Esophagus squamous epithelium (tissue), 5 donors: ENCODE measurements around the gene SDK2. TPM values are rescaled to one million over a fixed set of nuclear protein-coding genes. Genes with fewer than 3 reads are reported as not detected.

Experiments
- DNase-seq: peaks from one replicate; lab custom pipeline; 2025; lab: John Stamatoyannopoulos, UW
- H3K27ac ChIP-seq, 4 donors: fragments of 200-600 bp; sonication (generic); one replicate each; pipeline ENCODE4 v1.5.1; 2016 to 2019; ENCODE audit warnings: mild to moderate bottlenecking in 1 of 4
- H3K27me3 ChIP-seq, 4 donors: fragments of 200-600 bp; sonication (generic); 1 replicate in 3 of 4; 2 replicates in 1 of 4; pipeline versions ENCODE4 v1.5.1 to v1.6.0; 2017 to 2021; ENCODE audit warnings: antibody characterized with exemption in 1 of 4
- H3K36me3 ChIP-seq, 3 donors: fragments of 200-600 bp; sonication (generic); one replicate each; pipeline ENCODE4 v1.5.1; 2016 to 2019
- H3K4me1 ChIP-seq, 3 donors: fragments of 200-600 bp; sonication (generic); one replicate each; pipeline ENCODE4 v1.5.1; 2017 to 2019
- H3K4me3 ChIP-seq, 4 donors: fragments of 200-600 bp; sonication (generic); 1 replicate in 3 of 4; 2 replicates in 1 of 4; pipeline ENCODE4 v1.5.1; 2016 to 2019; ENCODE audit warnings: mild to moderate bottlenecking in 2 of 4, moderate library complexity in 1 of 4
- H3K9me3 ChIP-seq, 3 donors: fragments of 200-600 bp; sonication (generic); one replicate each; pipeline ENCODE4 v1.5.1; 2016 to 2019
- POLR2A ChIP-seq, 4 donors: fragments of 450-650 bp; IDR thresholded peaks; one replicate each; pipeline ENCODE4 v1.6.1; 2017; ENCODE audit warnings: antibody characterized with exemption in 4 of 4, mild to moderate bottlenecking in 4 of 4, moderate library complexity in 3 of 4
- WGBS, 2 donors: methylation state at CpG; one replicate each; pipeline ENCODE4 v1.1.5; 2018; 5-methylcytosine and 5-hydroxymethylcytosine counted together
- intact Hi-C: fragments of 100-400 bp; cut with DNase I; formaldehyde crosslinking; loops from one replicate; pipeline ENCODE4 v1.15.0; 2022
- total RNA-seq, 4 donors: library from RNA; depleted of rRNA; stranded (reverse); fragments of >200 nt; gene quantifications; one replicate each; pipeline ENCODE4 v1.1.0, GENCODE V29; 2016
- TF ChIP-seq, protein P1 (sequence below), 6 experiments: fragments of 450-650 bp in 4 of 6; fragments of 200-600 bp in 2 of 6; sonication (generic) in 2 of 6; IDR thresholded peaks; one replicate each; pipeline ENCODE4 v1.5.1; 2016 to 2019; ENCODE audit warnings: antibody characterized with exemption in 6 of 6, mild to moderate bottlenecking in 4 of 6, moderate library complexity in 4 of 6
- donor health status: DM: yes; HTN: yes; CAD: no.

Gene SDK2
- total RNA-seq, 4 donors from 2014 or later, result 1.7 to 5.5 (median 2.4) TPM

DNA sequence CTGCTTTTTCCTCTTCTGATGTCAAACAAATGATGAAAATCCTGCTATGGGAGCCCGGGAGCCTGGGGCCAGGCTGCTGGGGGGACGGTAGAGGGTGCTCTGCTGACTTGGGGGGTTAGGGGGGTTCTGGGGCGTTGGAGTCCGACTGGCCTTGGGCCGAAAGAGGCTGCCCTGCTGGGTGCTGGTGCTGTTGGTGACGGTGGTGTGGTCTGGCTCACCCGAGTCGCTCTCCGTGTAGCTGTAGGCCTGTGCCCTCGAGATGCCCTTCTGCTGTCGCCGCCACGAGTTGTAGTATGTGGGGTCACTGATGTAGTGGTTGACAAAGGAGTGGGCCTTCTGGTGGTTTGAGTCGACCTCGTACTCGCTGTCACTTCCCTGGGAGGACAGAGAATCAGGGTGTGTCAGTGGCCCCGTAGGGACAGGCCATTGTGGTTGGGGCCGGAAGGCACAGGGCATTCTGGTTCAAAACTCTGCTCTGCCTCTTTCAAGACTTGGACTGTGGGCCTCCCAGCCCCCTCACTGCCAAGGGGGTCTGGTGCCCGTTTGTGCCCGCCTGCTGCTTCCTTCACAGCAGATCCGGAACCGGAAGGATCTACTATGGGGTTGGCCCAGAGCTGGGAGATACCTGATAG is 305.6 kb downstream of the SDK2 start:
- no peaks in the 10 kb centered on the region for H3K9me3 ChIP-seq
- no peaks in the 10 kb centered on the region for H3K36me3 ChIP-seq
- WGBS, 2 donors, result 72 to 80% methylated on average over 3 to 6 of the region's 22 CpGs
- H3K4me1 ChIP-seq, result peaks cover 35 to 96% (median 75%) of the 10 kb centered on the region in 3 donors
- H3K27ac ChIP-seq, result peak overlapping the region; percentile 56 to 92 (median 88)
- peaks cover 0 to 8% (median 0%) of the 10 kb centered on the region in 4 donors for H3K27me3 ChIP-seq
- no peak for TF ChIP-seq POLR2A (IDR thresholded peaks at IDR 0.05)
- DNase-seq, result no peak
- peak overlapping the region in 1 of 4 donors; percentile 35 for H3K4me3 ChIP-seq
- intact Hi-C loops, result no loop called here

DNA sequence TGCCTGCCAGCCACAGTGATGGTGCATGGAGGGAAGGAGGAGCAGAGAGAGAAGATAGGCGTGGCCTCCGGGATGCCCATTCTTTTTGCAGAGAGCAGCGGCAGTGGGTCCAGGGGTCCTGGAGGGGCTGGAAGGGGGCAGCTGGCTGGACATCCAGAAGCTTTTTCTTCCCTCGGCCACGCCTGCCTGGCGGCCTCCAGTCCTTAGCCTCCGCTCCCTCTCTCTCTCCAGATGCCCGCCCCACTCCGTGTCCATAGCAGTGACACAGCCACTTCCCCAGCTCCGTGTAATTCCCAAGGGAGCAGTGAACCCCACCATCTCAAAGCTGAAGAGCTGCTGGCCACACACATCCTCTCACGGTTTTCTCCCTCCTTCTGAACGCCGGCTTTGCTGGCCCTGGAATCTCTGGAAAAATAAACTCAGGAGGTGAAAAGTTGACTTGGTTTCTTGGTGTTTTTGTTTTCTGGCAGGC is 306.2 kb downstream of the SDK2 start:
- TF ChIP-seq, protein P1, sequence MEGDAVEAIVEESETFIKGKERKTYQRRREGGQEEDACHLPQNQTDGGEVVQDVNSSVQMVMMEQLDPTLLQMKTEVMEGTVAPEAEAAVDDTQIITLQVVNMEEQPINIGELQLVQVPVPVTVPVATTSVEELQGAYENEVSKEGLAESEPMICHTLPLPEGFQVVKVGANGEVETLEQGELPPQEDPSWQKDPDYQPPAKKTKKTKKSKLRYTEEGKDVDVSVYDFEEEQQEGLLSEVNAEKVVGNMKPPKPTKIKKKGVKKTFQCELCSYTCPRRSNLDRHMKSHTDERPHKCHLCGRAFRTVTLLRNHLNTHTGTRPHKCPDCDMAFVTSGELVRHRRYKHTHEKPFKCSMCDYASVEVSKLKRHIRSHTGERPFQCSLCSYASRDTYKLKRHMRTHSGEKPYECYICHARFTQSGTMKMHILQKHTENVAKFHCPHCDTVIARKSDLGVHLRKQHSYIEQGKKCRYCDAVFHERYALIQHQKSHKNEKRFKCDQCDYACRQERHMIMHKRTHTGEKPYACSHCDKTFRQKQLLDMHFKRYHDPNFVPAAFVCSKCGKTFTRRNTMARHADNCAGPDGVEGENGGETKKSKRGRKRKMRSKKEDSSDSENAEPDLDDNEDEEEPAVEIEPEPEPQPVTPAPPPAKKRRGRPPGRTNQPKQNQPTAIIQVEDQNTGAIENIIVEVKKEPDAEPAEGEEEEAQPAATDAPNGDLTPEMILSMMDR (IDR thresholded peaks at IDR 0.05), result no peak
- no peak for TF ChIP-seq POLR2A (IDR thresholded peaks at IDR 0.05)
- Histone ChIP-seq H3K9me3 (no peaks in the 10 kb centered on the region), H3K36me3 (no peaks in the 10 kb centered on the region), H3K4me3 (peak overlapping the region in 1 of 4 donors; percentile 35), H3K4me1 (peaks cover 34 to 95% (median 71%) of the 10 kb centered on the region in 3 donors), H3K27me3 (peaks cover 0 to 2% (median 0%) of the 10 kb centered on the region in 4 donors), H3K27ac (peak overlapping the region; percentile 56 to 92 (median 88))
- intact Hi-C loops, result no loop called here
- DNase-seq, result no peak
- 61 to 73% methylated on average over 13 of the region's 13 CpGs for WGBS, 2 donors

- no peaks in the 10 kb centered on the region for H3K27me3 ChIP-seq
- intact Hi-C loops, result no loop called here
- peak overlapping the region; percentile 75 to 92 (median 88) for H3K27ac ChIP-seq
- TF ChIP-seq, protein P1 (IDR thresholded peaks at IDR 0.05), result no peak
- no peak for TF ChIP-seq POLR2A (IDR thresholded peaks at IDR 0.05)
- H3K9me3 ChIP-seq, result no peaks in the 10 kb centered on the region
- no peaks in the 10 kb centered on the region for H3K36me3 ChIP-seq
- no peak for DNase-seq
- whole genome bisulfite sequencing, 2 donors, result 86 to 94% methylated on average over 3 to 4 of the region's 4 CpGs
- no peak overlapping the region for H3K4me3 ChIP-seq
- H3K4me1 ChIP-seq, result peaks cover 27 to 88% (median 63%) of the 10 kb centered on the region in 3 donors
Measured at GRCh38 chr17:73337330-73337710, 306.9 kb downstream of the SDK2 start.

- intact Hi-C loops, result no loop called here
- peak overlapping the region; percentile 75 to 92 (median 88) for H3K27ac ChIP-seq
- H3K9me3 ChIP-seq, result no peaks in the 10 kb centered on the region
- no peak for DNase-seq
- 70 to 79% methylated on average over 4 to 10 of the region's 13 CpGs for whole genome bisulfite sequencing, 2 donors
- H3K27me3 ChIP-seq, result no peaks in the 10 kb centered on the region
- no peaks in the 10 kb centered on the region for H3K36me3 ChIP-seq
- TF ChIP-seq, protein P1 (IDR thresholded peaks at IDR 0.05), result no peak
- TF ChIP-seq POLR2A (IDR thresholded peaks at IDR 0.05), result no peak
- no peak overlapping the region for H3K4me3 ChIP-seq
- peaks cover 20 to 81% (median 57%) of the 10 kb centered on the region in 3 donors for H3K4me1 ChIP-seq
Measured at GRCh38 chr17:73336408-73337329, 307.6 kb downstream of the SDK2 start.

- DNase-seq, result no peak
- H3K9me3 ChIP-seq, result no peaks in the 10 kb centered on the region
- intact Hi-C loops, result no loop called here
- H3K27ac ChIP-seq, result peak overlapping the region; percentile 75 to 92 (median 88)
- WGBS, 2 donors, result 39 to 44% methylated on average over 12 of the region's 12 CpGs
- H3K4me3 ChIP-seq, result no peak overlapping the region
- no peaks in the 10 kb centered on the region for H3K36me3 ChIP-seq
- no peaks in the 10 kb centered on the region for H3K27me3 ChIP-seq
- TF ChIP-seq POLR2A (IDR thresholded peaks at IDR 0.05), result no peak
- TF ChIP-seq, protein P1 (IDR thresholded peaks at IDR 0.05), result no peak
- H3K4me1 ChIP-seq, result peaks cover 13 to 72% (median 48%) of the 10 kb centered on the region in 3 donors
Measured at GRCh38 chr17:73335591-73336407, 308.4 kb downstream of the SDK2 start.
